ENCODE results near the gene IFNGR1.

Gene IFNGR1

DNA sequence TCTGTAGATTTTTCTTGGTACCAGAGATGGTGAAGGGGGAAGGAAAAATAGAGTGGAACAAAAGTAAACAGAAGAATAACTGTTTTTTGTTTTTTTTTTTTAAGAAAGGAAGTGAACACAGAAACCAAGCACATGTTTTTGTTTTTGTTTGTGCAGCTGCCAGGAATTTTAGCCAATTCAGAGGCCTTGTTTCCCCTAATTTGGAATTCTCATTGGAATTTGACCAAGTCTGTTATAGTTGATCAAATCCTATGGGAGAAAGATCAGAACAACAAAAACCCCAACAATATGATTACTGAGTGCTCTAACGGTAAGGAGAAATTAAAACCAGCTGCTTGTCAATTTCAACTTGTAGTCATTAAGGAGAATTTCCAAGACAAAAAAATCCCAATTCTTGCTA, 27.5 kb downstream of the IFNGR1 start:
- TF ChIP-seq, protein P1, sequence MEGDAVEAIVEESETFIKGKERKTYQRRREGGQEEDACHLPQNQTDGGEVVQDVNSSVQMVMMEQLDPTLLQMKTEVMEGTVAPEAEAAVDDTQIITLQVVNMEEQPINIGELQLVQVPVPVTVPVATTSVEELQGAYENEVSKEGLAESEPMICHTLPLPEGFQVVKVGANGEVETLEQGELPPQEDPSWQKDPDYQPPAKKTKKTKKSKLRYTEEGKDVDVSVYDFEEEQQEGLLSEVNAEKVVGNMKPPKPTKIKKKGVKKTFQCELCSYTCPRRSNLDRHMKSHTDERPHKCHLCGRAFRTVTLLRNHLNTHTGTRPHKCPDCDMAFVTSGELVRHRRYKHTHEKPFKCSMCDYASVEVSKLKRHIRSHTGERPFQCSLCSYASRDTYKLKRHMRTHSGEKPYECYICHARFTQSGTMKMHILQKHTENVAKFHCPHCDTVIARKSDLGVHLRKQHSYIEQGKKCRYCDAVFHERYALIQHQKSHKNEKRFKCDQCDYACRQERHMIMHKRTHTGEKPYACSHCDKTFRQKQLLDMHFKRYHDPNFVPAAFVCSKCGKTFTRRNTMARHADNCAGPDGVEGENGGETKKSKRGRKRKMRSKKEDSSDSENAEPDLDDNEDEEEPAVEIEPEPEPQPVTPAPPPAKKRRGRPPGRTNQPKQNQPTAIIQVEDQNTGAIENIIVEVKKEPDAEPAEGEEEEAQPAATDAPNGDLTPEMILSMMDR (IDR thresholded peaks at IDR 0.05), result no peak
- no peak overlapping the region for H3K27ac ChIP-seq
- H3K4me3 ChIP-seq, result no peak overlapping the region
- no peak for DNase-seq (ENCODE audit: low spot score)

DNA sequence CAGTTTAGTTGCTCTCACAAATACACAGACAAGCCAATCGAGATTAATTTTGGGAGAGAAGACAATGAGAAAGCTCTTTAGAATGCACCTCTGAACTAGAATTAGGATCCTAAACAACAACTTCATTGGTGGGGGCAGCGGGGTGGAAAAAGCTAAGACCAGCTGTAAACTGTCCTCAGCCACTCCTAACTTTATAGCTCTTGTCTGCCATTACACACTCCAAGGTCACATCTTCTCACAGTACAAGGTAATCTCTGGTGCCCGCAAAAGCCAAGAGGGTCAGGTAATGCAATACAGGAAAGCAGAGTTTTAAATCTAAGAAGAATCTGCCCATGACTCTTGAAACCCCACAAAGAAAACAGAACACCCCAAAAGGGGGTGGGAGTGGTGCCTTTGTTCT, 27.9 kb downstream of the IFNGR1 start:
- H3K27ac ChIP-seq, result no peak overlapping the region
- DNase-seq (ENCODE audit: low spot score), result no peak
- no peak overlapping the region for H3K4me3 ChIP-seq
- TF ChIP-seq, protein P1 (IDR thresholded peaks at IDR 0.05), result no peak

DNA sequence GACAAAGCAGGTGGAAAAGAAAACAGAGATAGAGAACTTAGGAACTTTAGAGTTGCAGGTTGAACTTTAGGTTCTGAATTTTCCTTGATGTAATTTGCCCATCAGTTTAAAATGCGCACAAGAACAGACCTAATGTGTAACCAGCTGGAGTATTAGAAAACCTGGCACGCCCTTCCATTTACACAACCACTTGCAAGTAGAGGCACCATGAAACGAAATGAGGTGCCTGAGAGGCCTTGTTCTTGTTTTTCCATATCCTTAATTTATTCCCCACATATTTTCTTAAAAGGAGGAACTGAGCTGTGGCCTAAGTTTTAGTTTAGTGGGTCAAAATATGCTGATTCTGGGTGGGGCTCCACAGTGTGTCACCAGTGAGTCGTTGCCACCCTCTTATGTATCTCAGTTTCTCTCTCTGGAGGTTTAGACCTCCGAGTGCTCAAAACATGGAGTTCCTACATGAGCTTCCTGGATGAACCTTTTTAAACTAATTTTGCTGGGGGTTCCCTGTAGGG, 28.5 kb downstream of the IFNGR1 start:
- Histone ChIP-seq H3K27ac (no peak overlapping the region), H3K4me3 (no peak overlapping the region)
- TF ChIP-seq, protein P1 (IDR thresholded peaks at IDR 0.05), result no peak
- DNase-seq (ENCODE audit: low spot score), result no peak

DNA sequence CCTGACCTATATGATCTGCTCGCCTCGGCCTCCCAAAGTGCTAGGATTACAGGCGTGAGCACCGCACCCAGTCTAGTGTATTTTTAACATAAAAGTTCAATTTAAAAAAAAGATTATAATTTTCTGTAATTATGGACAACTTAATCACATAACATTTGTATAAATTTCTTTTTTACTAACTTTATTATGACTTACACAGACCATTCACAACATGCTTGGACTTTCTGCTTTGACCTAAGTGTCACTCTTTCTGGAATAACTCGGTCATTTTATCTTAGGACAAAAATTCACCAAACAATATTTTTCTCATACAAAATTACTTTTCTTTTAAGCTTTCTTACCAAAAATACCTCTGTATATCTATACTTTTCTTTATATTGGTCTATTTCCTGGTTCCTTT, 30.3 kb downstream of the IFNGR1 start:
- Histone ChIP-seq H3K27ac (no peak overlapping the region), H3K4me3 (no peak overlapping the region)
- TF ChIP-seq, protein P1 (IDR thresholded peaks at IDR 0.05), result no peak
- DNase-seq (ENCODE audit: low spot score), result no peak

DNA sequence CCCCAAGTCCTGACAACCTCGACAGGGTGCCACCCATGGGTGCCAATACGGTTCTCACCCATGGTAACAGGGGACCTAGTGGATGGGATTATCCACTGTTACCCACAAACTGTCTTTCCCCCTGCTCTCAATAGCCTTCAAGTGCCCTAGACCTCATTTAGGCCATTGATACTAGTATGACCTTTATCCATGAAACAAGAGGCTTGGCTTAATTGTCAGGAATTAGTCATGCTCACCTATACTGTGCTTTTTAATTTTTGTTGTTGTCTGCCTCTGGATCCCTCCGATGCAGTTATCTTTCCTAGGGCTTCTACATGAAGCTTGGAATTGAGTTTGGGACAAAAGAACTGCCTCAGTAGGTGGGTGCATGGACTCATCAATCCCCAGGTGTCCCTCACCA, 33.9 kb downstream of the IFNGR1 start:
- TF ChIP-seq, protein P1 (IDR thresholded peaks at IDR 0.05), result no peak
- Histone ChIP-seq H3K4me3 (no peak overlapping the region), H3K27ac (no peak overlapping the region)
- DNase-seq (ENCODE audit: low spot score), result no peak

DNA sequence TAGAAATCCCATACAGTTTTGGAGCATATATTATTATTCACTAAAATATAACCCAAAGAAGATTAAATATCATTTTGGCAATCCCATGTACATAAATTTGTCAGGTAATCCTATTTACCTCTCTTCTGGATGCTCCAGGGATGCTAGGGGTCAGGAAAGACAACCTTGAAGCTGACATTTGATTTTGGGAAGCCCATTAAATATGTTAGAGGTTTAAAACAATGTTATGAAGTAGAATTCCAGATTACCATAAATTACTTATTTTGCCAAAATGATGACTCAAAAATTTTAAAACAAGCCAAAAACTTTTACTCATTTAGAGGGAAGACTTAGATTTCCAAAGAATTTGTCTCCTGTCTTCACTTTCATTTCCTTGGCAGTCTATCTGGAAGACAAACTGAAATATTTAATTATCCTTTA, 36.5 kb downstream of the IFNGR1 start:
- no peak overlapping the region for H3K27ac ChIP-seq
- H3K4me3 ChIP-seq, result no peak overlapping the region
- TF ChIP-seq, protein P1 (IDR thresholded peaks at IDR 0.05), result no peak
- no peak for DNase-seq (ENCODE audit: low spot score)

DNA sequence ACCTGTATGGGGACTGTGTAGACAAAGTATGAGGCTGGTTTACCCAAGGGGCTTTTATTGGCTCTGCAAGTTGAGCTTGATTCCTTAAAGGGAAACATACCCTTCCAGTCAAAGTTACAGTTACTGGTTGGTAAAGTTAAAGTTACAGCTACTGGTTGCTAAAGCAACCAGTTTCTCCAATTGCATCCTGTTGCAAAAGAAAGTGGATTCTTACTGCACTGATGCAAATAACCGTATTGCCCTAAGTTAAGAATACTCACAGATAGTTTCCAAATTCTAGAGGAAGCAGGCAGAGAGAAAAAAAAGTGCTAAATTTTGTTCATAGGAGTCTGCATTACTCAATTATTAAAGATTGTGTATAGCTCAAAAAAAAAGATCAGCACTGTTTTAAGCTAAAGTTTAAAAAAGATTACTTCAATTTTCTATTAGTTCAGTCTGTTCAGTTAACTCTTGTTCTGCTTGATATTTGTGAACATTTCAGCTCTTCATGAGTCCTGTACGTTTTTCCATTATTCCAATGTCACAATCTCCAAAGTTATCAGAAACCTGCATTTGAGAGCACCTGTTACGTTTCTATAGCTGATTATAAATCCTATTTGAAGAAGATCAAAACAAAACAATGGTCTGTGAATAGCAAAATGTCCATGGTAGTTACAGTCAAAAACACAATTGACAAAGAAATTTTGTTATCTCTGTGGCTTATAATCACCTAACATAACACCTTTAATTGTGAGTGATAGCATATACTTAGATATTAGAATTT, 37.1 kb downstream of the IFNGR1 start:
- H3K27ac ChIP-seq, result no peak overlapping the region
- TF ChIP-seq, protein P1 (IDR thresholded peaks at IDR 0.05), result no peak
- H3K4me3 ChIP-seq, result no peak overlapping the region
- no peak for DNase-seq (ENCODE audit: low spot score)
